ENCODE results near the gene HRC. TPM values are rescaled to one million over a fixed set of nuclear protein-coding genes. Genes with fewer than 3 reads are reported as not detected.

HRC gene
- polyA plus RNA-seq, 1 experiment, result 0.25 TPM

DNA sequence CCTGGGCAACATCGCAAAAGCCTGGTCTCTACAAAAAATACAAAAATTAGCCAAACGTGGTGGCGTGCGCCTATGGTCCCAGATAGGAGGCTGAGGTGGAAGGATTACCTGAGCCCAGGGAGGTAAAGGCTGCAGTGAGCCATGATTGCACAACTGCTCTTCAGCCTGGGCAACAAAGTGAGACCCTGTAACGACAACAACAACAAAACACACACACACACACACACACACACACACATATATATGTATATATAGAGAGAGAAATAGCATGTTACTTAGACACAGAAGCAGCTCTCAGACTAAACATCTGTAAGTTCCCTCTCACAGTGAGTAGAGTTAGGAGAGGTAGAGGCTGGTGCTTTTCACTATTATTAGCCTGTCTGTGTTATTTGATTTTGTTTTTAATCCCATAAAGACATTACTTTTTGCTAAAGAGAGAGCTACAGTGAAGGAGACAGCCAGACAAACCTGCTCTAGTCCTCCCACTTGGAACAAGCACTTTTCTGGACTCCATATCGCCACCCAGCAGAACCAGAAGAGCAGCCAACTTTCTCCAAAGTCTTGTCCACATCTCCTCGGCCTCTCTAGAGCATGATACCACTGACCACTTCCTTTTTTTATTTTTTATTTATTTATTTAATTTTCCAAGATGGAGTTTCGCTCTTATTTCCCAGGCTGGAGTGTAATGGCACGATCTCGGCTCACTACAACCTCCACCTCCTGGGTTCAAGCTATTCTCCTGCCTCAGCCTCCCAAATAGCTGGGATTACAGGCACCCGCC lies 43.8 kb downstream of the HRC start:
- POLR2A ChIA-PET, result no interaction called here
- no peaks in the 10 kb centered on the region for H3K27me3 ChIP-seq (ENCODE audit: control insufficient read depth, insufficient read depth, low read length)
- no peak overlapping the region for H3K4me3 ChIP-seq (ENCODE audit: low read depth, low read length)
- CTCF ChIA-PET, result interaction anchor here (1.3 to 4.9 kb wide), 4 partner anchors 13 to 97 kb away, joined by 3 to 34 read pairs (median 3); no protein-coding TSS in a partner anchor
- peaks cover 17% of the 10 kb centered on the region for H3K36me3 ChIP-seq (ENCODE audit: control insufficient read depth, insufficient read depth, low read length)
- DNase-seq (ENCODE audit: low read depth), result no peak
- TF ChIP-seq, protein P1, sequence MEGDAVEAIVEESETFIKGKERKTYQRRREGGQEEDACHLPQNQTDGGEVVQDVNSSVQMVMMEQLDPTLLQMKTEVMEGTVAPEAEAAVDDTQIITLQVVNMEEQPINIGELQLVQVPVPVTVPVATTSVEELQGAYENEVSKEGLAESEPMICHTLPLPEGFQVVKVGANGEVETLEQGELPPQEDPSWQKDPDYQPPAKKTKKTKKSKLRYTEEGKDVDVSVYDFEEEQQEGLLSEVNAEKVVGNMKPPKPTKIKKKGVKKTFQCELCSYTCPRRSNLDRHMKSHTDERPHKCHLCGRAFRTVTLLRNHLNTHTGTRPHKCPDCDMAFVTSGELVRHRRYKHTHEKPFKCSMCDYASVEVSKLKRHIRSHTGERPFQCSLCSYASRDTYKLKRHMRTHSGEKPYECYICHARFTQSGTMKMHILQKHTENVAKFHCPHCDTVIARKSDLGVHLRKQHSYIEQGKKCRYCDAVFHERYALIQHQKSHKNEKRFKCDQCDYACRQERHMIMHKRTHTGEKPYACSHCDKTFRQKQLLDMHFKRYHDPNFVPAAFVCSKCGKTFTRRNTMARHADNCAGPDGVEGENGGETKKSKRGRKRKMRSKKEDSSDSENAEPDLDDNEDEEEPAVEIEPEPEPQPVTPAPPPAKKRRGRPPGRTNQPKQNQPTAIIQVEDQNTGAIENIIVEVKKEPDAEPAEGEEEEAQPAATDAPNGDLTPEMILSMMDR (IDR thresholded peaks at IDR 0.05; ENCODE audit: insufficient read depth, low read depth, low read length), result no peak

DNA sequence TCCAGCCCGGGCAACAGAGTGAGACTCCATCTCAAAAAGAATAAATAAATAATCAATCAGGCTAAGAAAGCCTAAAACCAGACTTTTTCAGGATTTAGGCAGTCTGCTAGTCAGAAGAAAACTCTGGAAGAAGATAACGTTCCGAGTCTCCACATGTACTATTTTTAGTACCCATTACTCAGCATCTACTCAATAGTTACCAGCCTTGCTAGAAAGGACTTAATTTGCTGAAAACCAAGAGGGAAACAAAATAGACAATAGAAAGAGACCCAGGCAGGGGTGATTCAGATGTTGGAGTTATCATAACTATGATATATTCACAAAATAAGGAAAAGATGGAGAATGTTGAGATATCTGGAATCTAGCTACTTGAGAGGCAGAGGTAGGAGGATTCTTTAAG lies 44.6 kb downstream of the HRC start:
- DNase-seq (ENCODE audit: low read depth), result no peak
- TF ChIP-seq, protein P1 (IDR thresholded peaks at IDR 0.05; ENCODE audit: insufficient read depth, low read depth, low read length), result no peak
- Histone ChIP-seq H3K27me3 (ENCODE audit: control insufficient read depth, insufficient read depth, low read length) (no peaks in the 10 kb centered on the region), H3K4me3 (ENCODE audit: low read depth, low read length) (no peak overlapping the region), H3K36me3 (ENCODE audit: control insufficient read depth, insufficient read depth, low read length) (peaks cover 21% of the 10 kb centered on the region)
- POLR2A ChIA-PET, result interaction anchor here (0.7 kb wide), 1 partner anchor 168 kb away, joined by 4 read pairs; no protein-coding TSS in a partner anchor
- CTCF ChIA-PET, result interaction anchor here (1.1 to 4.9 kb wide), 6 partner anchors 12 to 98 kb away, joined by 3 to 34 read pairs (median 3); no protein-coding TSS in a partner anchor

DNA sequence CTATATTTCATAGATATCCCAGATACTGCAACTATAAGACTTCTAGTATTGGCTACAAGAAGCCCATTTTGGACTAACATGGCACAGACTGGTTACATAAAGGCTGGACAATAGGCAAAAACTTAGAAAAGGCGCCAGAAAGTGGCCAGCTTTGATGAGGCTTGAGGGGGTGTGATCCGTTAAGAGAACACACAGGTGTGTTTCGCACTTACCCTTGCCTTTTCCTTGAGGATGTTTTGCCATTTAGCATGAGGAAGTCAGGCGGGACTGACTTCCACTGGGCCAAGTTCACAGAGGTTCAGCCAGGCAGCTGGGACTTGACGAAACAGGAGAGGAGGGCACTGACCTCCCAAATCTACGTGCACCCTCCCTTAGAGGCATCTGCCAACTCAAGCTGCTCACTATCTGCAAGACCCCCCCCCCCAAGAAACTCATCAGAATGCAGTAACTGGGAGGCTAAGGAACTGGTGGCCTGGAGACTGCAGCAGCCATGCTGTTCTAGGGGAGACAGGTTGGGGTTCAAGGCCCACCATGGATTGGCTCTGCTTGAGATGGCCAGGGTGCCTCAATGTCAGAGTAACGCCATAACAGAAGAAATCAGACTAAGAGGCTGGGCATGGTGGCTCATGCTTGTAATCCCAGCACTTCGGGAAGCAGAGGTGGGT lies 45.5 kb downstream of the HRC start:
- Histone ChIP-seq H3K36me3 (ENCODE audit: control insufficient read depth, insufficient read depth, low read length) (peaks cover 25% of the 10 kb centered on the region), H3K27me3 (ENCODE audit: control insufficient read depth, insufficient read depth, low read length) (no peaks in the 10 kb centered on the region), H3K4me3 (ENCODE audit: low read depth, low read length) (no peak overlapping the region)
- TF ChIP-seq, protein P1 (IDR thresholded peaks at IDR 0.05; ENCODE audit: insufficient read depth, low read depth, low read length), result no peak
- no peak for DNase-seq (ENCODE audit: low read depth)
- ChIA-PET CTCF (interaction anchor here (0.7 to 4.9 kb wide), 4 partner anchors 11 to 89 kb away, joined by 3 to 34 read pairs (median 5); no protein-coding TSS in a partner anchor), POLR2A (no interaction called here)

DNA sequence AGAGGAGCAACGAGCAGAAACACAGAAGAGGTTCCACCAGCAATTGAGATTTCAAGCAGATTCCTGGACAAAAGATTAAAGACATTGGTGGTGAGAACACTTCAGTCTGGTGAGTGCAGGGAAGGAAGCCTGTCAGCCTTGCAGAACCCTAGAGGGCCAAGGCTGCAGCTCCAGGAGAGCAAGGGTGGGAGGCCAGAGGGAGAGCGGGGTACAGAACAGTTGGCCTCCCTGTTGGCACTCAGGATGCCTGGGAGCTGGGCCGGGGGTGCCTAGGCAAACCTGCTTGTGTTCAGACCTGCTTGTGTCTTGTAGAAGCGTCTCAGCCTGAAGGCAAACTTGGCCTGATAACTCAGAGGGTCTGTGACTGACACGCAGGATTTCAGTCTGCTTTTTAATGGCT lies 46.1 kb downstream of the HRC start:
- DNase-seq (ENCODE audit: low read depth), result no peak
- ChIA-PET CTCF (interaction anchor here (0.5 to 4.9 kb wide), 3 partner anchors 11 to 34 kb away, joined by 4 to 34 read pairs (median 7); no protein-coding TSS in a partner anchor), POLR2A (no interaction called here)
- Histone ChIP-seq H3K4me3 (ENCODE audit: low read depth, low read length) (no peak overlapping the region), H3K27me3 (ENCODE audit: control insufficient read depth, insufficient read depth, low read length) (no peaks in the 10 kb centered on the region), H3K36me3 (ENCODE audit: control insufficient read depth, insufficient read depth, low read length) (peaks cover 29% of the 10 kb centered on the region)
- TF ChIP-seq, protein P1 (IDR thresholded peaks at IDR 0.05; ENCODE audit: insufficient read depth, low read depth, low read length), result no peak

Measured in BJ (cell line).